Mucosa of descending colon (tissue), 3 donors: ENCODE measurements around the gene ANO6. TPM values are rescaled to one million over a fixed set of nuclear protein-coding genes. Genes with fewer than 3 reads are reported as not detected.

Source experiments
- ATAC-seq: fragments of 200-7000 bp; cut with Tn5 transposase; one replicate; pipeline ENCODE4 v1.9.1; 2020; ENCODE audit warnings: mild to moderate bottlenecking, moderate library complexity
- DNase-seq, 3 donors: peaks; one replicate each; pipeline ENCODE4 v3.0.0-alpha.2; 2020
- H3K36me3 ChIP-seq: fragments of 200-600 bp; one replicate; pipeline ENCODE4 v1.8.0; 2021; ENCODE audit warnings: low read depth, mild to moderate bottlenecking
- H3K4me1 ChIP-seq: fragments of 200-600 bp; one replicate; pipeline ENCODE4 v1.8.0; 2021; ENCODE audit warnings: low read depth, mild to moderate bottlenecking
- H3K4me3 ChIP-seq: fragments of 200-600 bp; one replicate; pipeline ENCODE4 v1.8.0; 2021; ENCODE audit warnings: mild to moderate bottlenecking
- H3K9me3 ChIP-seq: fragments of 200-600 bp; one replicate; pipeline ENCODE4 v1.8.0; 2021; ENCODE audit warnings: mild to moderate bottlenecking
- intact Hi-C, 2 donors: fragments of 100-400 bp; cut with DNase I in 1 of 2; cut with micrococcal nuclease in 1 of 2; formaldehyde crosslinking; loops; one replicate each; pipeline versions ENCODE4 v1.11.0 to v1.11.1; 2022; cut with DNase I, micrococcal nuclease
- total RNA-seq, 3 donors: library from RNA; stranded (reverse); fragmentation: NEBNext Ultra II Directional in 2 of 3; extraction: Animal tissue kit (Norgen Biotek cat#: 25700) in 2 of 3; gene quantifications; one replicate each; pipeline versions ENCODE4 v1.2.1 to v1.2.4, GENCODE V29; 2021 to 2023
- TF ChIP-seq, protein P1 (sequence below): fragments of 200-600 bp; IDR thresholded peaks from one replicate; pipeline ENCODE4 v1.8.0; 2022; ENCODE audit warnings: antibody characterized with exemption, mild to moderate bottlenecking
- donor health status: DM: no; HTN: no; CAD: no; lungs with moderate emphysema.
- donor health status: DM: no; HTN: no; CAD: no.
- donor health status: DM: no; HTN: yes; CAD: no.

The ANO6 gene
- total RNA-seq, 3 donors from 2014 or later: 7.8 to 65.8 (median 15.2) TPM

GRCh38 chr12:45336331-45336730, 120.4 kb downstream of the ANO6 start:
- Histone ChIP-seq H3K36me3 (no peaks in the 10 kb centered on the region), H3K4me1 (no peaks in the 10 kb centered on the region), H3K9me3 (no peaks in the 10 kb centered on the region), H3K4me3 (no peak overlapping the region)
- ATAC-seq (no peak), DNase-seq (no peak)
- intact Hi-C loops: no loop called here
- TF ChIP-seq, protein P1, sequence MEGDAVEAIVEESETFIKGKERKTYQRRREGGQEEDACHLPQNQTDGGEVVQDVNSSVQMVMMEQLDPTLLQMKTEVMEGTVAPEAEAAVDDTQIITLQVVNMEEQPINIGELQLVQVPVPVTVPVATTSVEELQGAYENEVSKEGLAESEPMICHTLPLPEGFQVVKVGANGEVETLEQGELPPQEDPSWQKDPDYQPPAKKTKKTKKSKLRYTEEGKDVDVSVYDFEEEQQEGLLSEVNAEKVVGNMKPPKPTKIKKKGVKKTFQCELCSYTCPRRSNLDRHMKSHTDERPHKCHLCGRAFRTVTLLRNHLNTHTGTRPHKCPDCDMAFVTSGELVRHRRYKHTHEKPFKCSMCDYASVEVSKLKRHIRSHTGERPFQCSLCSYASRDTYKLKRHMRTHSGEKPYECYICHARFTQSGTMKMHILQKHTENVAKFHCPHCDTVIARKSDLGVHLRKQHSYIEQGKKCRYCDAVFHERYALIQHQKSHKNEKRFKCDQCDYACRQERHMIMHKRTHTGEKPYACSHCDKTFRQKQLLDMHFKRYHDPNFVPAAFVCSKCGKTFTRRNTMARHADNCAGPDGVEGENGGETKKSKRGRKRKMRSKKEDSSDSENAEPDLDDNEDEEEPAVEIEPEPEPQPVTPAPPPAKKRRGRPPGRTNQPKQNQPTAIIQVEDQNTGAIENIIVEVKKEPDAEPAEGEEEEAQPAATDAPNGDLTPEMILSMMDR: no peak

- Histone ChIP-seq H3K4me3 (no peak overlapping the region), H3K4me1 (no peaks in the 10 kb centered on the region), H3K36me3 (no peaks in the 10 kb centered on the region), H3K9me3 (no peaks in the 10 kb centered on the region)
- intact Hi-C loops: no loop called here
- peak; percentile 54 for ATAC-seq
- DNase-seq: no peak
- TF ChIP-seq, protein P1: no peak
These were observed 121.1 kb downstream of the ANO6 start for GRCh38 chr12:45336762-45337596.

DNA sequence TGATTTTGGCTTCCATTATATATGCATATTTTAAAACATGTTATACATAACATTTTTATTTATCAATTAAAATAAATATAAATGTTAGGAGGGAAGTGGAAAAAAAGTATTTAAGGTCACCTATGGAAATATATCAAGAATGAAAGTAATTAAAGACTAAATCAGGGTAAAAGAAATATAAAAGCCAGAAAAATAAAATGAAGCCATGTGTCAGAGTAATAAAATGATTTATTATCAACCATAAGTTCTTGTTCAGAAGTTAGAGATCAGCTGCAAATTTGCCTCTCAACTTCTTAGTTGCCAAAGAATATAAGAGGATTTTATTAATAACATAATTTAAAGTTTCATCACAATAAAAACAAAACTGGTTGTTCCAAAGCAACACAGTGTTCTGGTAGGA, 121.9 kb downstream of the ANO6 start:
- ATAC-seq (no peak), DNase-seq (no peak)
- H3K36me3 ChIP-seq: no peaks in the 10 kb centered on the region
- TF ChIP-seq, protein P1: no peak
- no peaks in the 10 kb centered on the region for H3K4me1 ChIP-seq
- no peak overlapping the region for H3K4me3 ChIP-seq
- intact Hi-C loops: no loop called here
- no peaks in the 10 kb centered on the region for H3K9me3 ChIP-seq

DNA sequence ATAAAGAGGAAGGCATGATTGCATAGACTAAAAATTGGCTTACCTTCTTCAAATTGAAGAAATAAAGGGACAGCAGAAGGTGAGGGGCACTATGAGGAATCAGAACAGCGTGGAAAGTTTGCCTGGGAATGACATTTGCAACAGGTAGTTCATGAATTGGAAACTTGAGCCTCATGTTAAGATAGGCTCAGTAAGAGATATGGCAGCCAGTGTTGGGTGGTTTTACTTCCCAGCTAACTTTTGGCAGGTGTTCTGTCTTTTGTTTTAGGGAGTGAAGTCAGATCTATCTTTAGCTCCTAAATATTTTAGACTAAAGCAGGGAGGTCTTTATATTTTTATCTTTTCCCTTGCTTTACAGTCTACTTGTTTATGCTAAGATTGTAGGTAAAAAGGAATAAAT, 122.4 kb downstream of the ANO6 start:
- H3K9me3 ChIP-seq: no peaks in the 10 kb centered on the region
- TF ChIP-seq, protein P1: no peak
- H3K4me1 ChIP-seq: no peaks in the 10 kb centered on the region
- intact Hi-C loops: no loop called here
- no peaks in the 10 kb centered on the region for H3K36me3 ChIP-seq
- no peak overlapping the region for H3K4me3 ChIP-seq
- no peak for DNase-seq
- ATAC-seq: no peak

GRCh38 chr12:45339035-45339434, 123.1 kb downstream of the ANO6 start:
- intact Hi-C loops: no loop called here
- no peaks in the 10 kb centered on the region for H3K36me3 ChIP-seq
- no peak for DNase-seq
- no peak for ATAC-seq
- TF ChIP-seq, protein P1: no peak
- no peaks in the 10 kb centered on the region for H3K9me3 ChIP-seq
- H3K4me3 ChIP-seq: no peak overlapping the region
- no peaks in the 10 kb centered on the region for H3K4me1 ChIP-seq
